H9 (cell line): ENCODE measurements around the gene GALNT2. TPM values are rescaled to one million over a fixed set of nuclear protein-coding genes. Genes with fewer than 3 reads are reported as not detected.
A peak's percentile ranks its signal among the peaks of the same experiment; 100 is the strongest.

Source experiments
- DNase-seq: peaks from one replicate; pipeline ENCODE4 v3.0.0-alpha.2; 2017
- H2AFZ ChIP-seq: one replicate; pipeline ENCODE4 v1.6.1; 2013; ENCODE audit warnings: mild to moderate bottlenecking, low read length, control low read depth, moderate library complexity
- H2AK5ac ChIP-seq: 2 replicates; pipeline ENCODE4 v1.6.1; 2013; ENCODE audit warnings: low read length, control low read depth, mixed read lengths; ENCODE audit not compliant: insufficient read length
- H2BK120ac ChIP-seq: one replicate; pipeline ENCODE4 v1.6.1; 2013; ENCODE audit warnings: low read depth, mild to moderate bottlenecking, low read length, control low read depth, inconsistent platforms; ENCODE audit not compliant: poor library complexity, severe bottlenecking
- H2BK12ac ChIP-seq: 2 replicates; pipeline ENCODE4 v1.6.1; 2013; ENCODE audit warnings: low read length, control low read depth, mixed read lengths, low read depth; ENCODE audit not compliant: insufficient read length
- H2BK15ac ChIP-seq: 2 replicates; pipeline ENCODE4 v1.6.1; 2013; ENCODE audit warnings: low read depth, low read length, control low read depth
- H2BK20ac ChIP-seq: one replicate; pipeline ENCODE4 v1.6.1; 2013; ENCODE audit warnings: low read depth, mild to moderate bottlenecking, low read length, control low read depth, inconsistent platforms; ENCODE audit not compliant: poor library complexity, severe bottlenecking
- H2BK5ac ChIP-seq: 2 replicates; pipeline ENCODE4 v1.6.1; 2013; ENCODE audit warnings: low read length, control low read depth, mixed read lengths; ENCODE audit not compliant: insufficient read length
- H3K14ac ChIP-seq: 2 replicates; pipeline ENCODE4 v1.6.1; 2013; ENCODE audit warnings: low read length, control low read depth; ENCODE audit not compliant: insufficient read depth
- H3K18ac ChIP-seq: 2 replicates; pipeline ENCODE4 v1.6.1; 2013; ENCODE audit warnings: low read depth, mild to moderate bottlenecking, mixed read lengths, low read length, control low read depth; ENCODE audit not compliant: insufficient read length
- H3K23ac ChIP-seq: 2 replicates; pipeline ENCODE4 v1.6.1; 2013; ENCODE audit warnings: low read length, control low read depth, mixed read lengths, low read depth; ENCODE audit not compliant: insufficient read length
- H3K23me2 ChIP-seq: 2 replicates; pipeline ENCODE4 v1.6.1; 2013; ENCODE audit warnings: low read depth, mild to moderate bottlenecking, mixed read lengths, low read length, control low read depth; ENCODE audit not compliant: insufficient read length, poor library complexity, severe bottlenecking
- H3K27ac ChIP-seq: 2 replicates; pipeline ENCODE4 v1.5.1; 2013; ENCODE audit warnings: low read length, control low read depth, mixed read lengths, low read depth; ENCODE audit not compliant: insufficient read length
- H3K27me3 ChIP-seq: 2 replicates; pipeline ENCODE4 v1.6.1; 2013; ENCODE audit warnings: low read length, control low read depth, inconsistent platforms; ENCODE audit not compliant: insufficient read depth
- H3K4ac ChIP-seq: 2 replicates; pipeline ENCODE4 v1.6.1; 2013; ENCODE audit warnings: low read depth, mild to moderate bottlenecking, control low read depth, inconsistent platforms, low read length, moderate library complexity
- H3K4me1 ChIP-seq: 2 replicates; pipeline ENCODE4 v1.6.1; 2013; ENCODE audit warnings: low read length, control low read depth, inconsistent platforms; ENCODE audit not compliant: insufficient read depth
- H3K4me2 ChIP-seq: 2 replicates; pipeline ENCODE4 v1.6.1; 2013; ENCODE audit warnings: low read length, control low read depth, mixed read lengths; ENCODE audit not compliant: insufficient read length, insufficient read depth
- H3K56ac ChIP-seq: 2 replicates; pipeline ENCODE4 v1.6.1; 2013; ENCODE audit warnings: low read depth, mild to moderate bottlenecking, mixed read lengths, low read length, control low read depth; ENCODE audit not compliant: insufficient read length
- H3K79me1 ChIP-seq: 2 replicates; pipeline ENCODE4 v1.6.1; 2013; ENCODE audit warnings: low read depth, mild to moderate bottlenecking, moderate library complexity, low read length, control low read depth, inconsistent platforms; ENCODE audit not compliant: insufficient read depth, poor library complexity, severe bottlenecking
- H3K79me2 ChIP-seq: 2 replicates; pipeline ENCODE4 v1.6.1; 2013; ENCODE audit warnings: low read length, control low read depth, inconsistent platforms; ENCODE audit not compliant: insufficient read depth
- H3K9ac ChIP-seq: 2 replicates; pipeline ENCODE4 v1.6.1; 2013; ENCODE audit warnings: low read length, control low read depth, mixed read lengths; ENCODE audit not compliant: insufficient read length; ENCODE audit errors: extremely low read depth
- H3K9me3 ChIP-seq: one replicate; pipeline ENCODE4 v1.6.1; 2013; ENCODE audit warnings: low read depth, low read length, inconsistent platforms; ENCODE audit not compliant: control insufficient read depth
- H3T11ph ChIP-seq: one replicate; pipeline ENCODE4 v1.6.1; 2013; ENCODE audit warnings: mild to moderate bottlenecking, low read length, control low read depth, inconsistent platforms
- H4K20me1 ChIP-seq: one replicate; pipeline ENCODE4 v1.6.1; 2013; ENCODE audit not compliant: control insufficient read depth, insufficient read length, insufficient read depth
- H4K5ac ChIP-seq: 2 replicates; pipeline ENCODE4 v1.6.1; 2013; ENCODE audit warnings: low read depth, mild to moderate bottlenecking, mixed read lengths, low read length, control low read depth; ENCODE audit not compliant: insufficient read length
- H4K8ac ChIP-seq: replicated peaks from 2 replicates; pipeline ENCODE4 v1.6.1; 2013; ENCODE audit warnings: low read length, control low read depth, mixed read lengths, low read depth; ENCODE audit not compliant: insufficient read length
- H4K91ac ChIP-seq: 2 replicates; pipeline ENCODE4 v1.6.1; 2013; ENCODE audit warnings: low read depth, mild to moderate bottlenecking, moderate library complexity, mixed read lengths, low read length, control low read depth; ENCODE audit not compliant: insufficient read length
- H3K27ac Mint-ChIP-seq, 3 experiments: 2 replicates in 2 of 3; 3 replicates in 1 of 3; pipeline ENCODE4 v1.8.0; 2020 to 2021; ENCODE audit warnings: mixed read lengths in 3 of 3, mild to moderate bottlenecking in 1 of 3, moderate library complexity in 1 of 3
- H3K27me3 Mint-ChIP-seq: 2 replicates; pipeline ENCODE4 v1.8.0; 2021; ENCODE audit warnings: low read depth, mild to moderate bottlenecking, moderate library complexity, mixed read lengths
- H3K36me3 Mint-ChIP-seq, 3 experiments: 2 replicates in 2 of 3; 3 replicates in 1 of 3; pipeline ENCODE4 v1.8.0; 2020 to 2021; ENCODE audit warnings: low read depth in 3 of 3, mixed read lengths in 3 of 3; ENCODE audit not compliant: insufficient read depth in 1 of 3
- H3K4me1 Mint-ChIP-seq, 2 experiments: 2 replicates each; pipeline ENCODE4 v1.8.0; 2020; ENCODE audit warnings: mixed read lengths in 2 of 2
- H3K4me3 Mint-ChIP-seq, 2 experiments: 2 replicates in 1 of 2; 3 replicates in 1 of 2; pipeline ENCODE4 v1.8.0; 2020 to 2021; ENCODE audit warnings: mild to moderate bottlenecking in 2 of 2, mixed read lengths in 2 of 2, moderate library complexity in 1 of 2
- H3K9me3 Mint-ChIP-seq, 2 experiments: 2 replicates in 1 of 2; 3 replicates in 1 of 2; pipeline ENCODE4 v1.8.0; 2020; ENCODE audit warnings: mild to moderate bottlenecking in 2 of 2, mixed read lengths in 2 of 2, moderate library complexity in 1 of 2
- CTCF ChIP-seq: fragments of 200-600 bp; sonication (generic); conservative IDR thresholded peaks from 3 replicates; pipeline ENCODE4 v1.8.0; 2021; ENCODE audit warnings: antibody characterized with exemption, mild to moderate bottlenecking
- WGBS: extraction: QIAGEN DNeasy Blood & Tissue Kit; methylation state at CpG from one replicate; pipeline ENCODE4 v1.1.7; 2013; ENCODE audit warnings: missing lambda C conversion rate, low lambda C conversion rate, mixed read lengths; ENCODE audit not compliant: insufficient read length; ENCODE audit errors: extremely low coverage; 5-methylcytosine and 5-hydroxymethylcytosine counted together
- total RNA-seq: library from RNA; stranded (reverse); gene quantifications from 2 replicates; pipeline ENCODE4 v1.2.1, GENCODE V29; 2021

Gene GALNT2
- total RNA-seq, 1 experiment from 2014 or later, result 57.6 TPM

- Histone ChIP-seq H3K27me3 (no peaks in the 10 kb centered on the region), H3K4ac (no peak overlapping the region), H3K56ac (no peak overlapping the region), H3K27ac (no peak overlapping the region), H4K8ac (no peak overlapping the region), H3K23me2 (no peaks in the 10 kb centered on the region), H4K91ac (no peak overlapping the region), H2AFZ (no peak overlapping the region), H3K18ac (no peak overlapping the region), H3K9ac (no peak overlapping the region), H3T11ph (no peak overlapping the region), H3K4me1 (no peaks in the 10 kb centered on the region; the same call in 1 of the 2 replicates), H3K79me1 (peaks cover 3% of the 10 kb centered on the region), H2AK5ac (no peak overlapping the region), H2BK5ac (no peak overlapping the region), H3K9me3 (no peaks in the 10 kb centered on the region), H3K14ac (peak overlapping the region; percentile 18; the same call in 1 of the 2 replicates), H4K20me1 (no peaks in the 10 kb centered on the region), H3K4me2 (no peak overlapping the region), H2BK15ac (no peak overlapping the region), H2BK120ac (no peak overlapping the region), H3K79me2 (peaks cover 10% of the 10 kb centered on the region; the same call in 1 of the 2 replicates), H3K23ac (no peak overlapping the region), H4K5ac (no peak overlapping the region), H2BK12ac (no peak overlapping the region), H2BK20ac (no peak overlapping the region)
- Mint-ChIP-seq H3K27me3 (peaks cover 1% of the 10 kb centered on the region; the same call in 1 of the 2 replicates), H3K36me3 (no peaks in the 10 kb centered on the region; a peak in 2 of 7 replicates), H3K4me3 (no peak overlapping the region; a peak in 1 of 5 replicates), H3K4me1 (peaks cover 46 to 57% of the 10 kb centered on the region in 2 experiments), H3K27ac (peak overlapping the region in 1 of 3 experiments; percentile 64; a peak in 2 of 7 replicates), H3K9me3 (no peaks in the 10 kb centered on the region)
- TF ChIP-seq CTCF, result no peak
- no peak for DNase-seq
- WGBS, result no CpG with 5 or more reads among the region's 12 CpGs
Observed at GRCh38 chr1:230140221-230141020, 73.4 kb downstream of the GALNT2 start.
